GM19193 (cell line): ENCODE results near the gene SSH3.

Source experiments
- POLR2A ChIP-seq: IDR thresholded peaks from 4 replicates; pipeline ENCODE4 v1.6.1; 2011; ENCODE audit not compliant: insufficient read depth, insufficient read length; ENCODE audit errors: extremely low read depth

Gene SSH3

GRCh38 chr11:67303132-67303834, at the start of gene SSH3:
Gene SSH3 (plus strand): TSS chr11:67303530. CDS start chr11:67303626, 96 bp downstream.
- TF ChIP-seq POLR2A = no peak

GRCh38 chr11:67253872-67254624, 49.3 kb upstream of the SSH3 start:
- peak; percentile 21 for TF ChIP-seq POLR2A

- TF ChIP-seq POLR2A = no peak
Measured at GRCh38 chr11:67254798-67255197, 48.5 kb upstream of the SSH3 start.

GRCh38 chr11:67255353-67255752, 48.0 kb upstream of the SSH3 start:
- TF ChIP-seq POLR2A = no peak

GRCh38 chr11:67255864-67256263, 47.5 kb upstream of the SSH3 start:
- no peak for TF ChIP-seq POLR2A

GRCh38 chr11:67256477-67257135, 46.7 kb upstream of the SSH3 start:
- peak; percentile 23 for TF ChIP-seq POLR2A

- TF ChIP-seq POLR2A = no peak
Measured at GRCh38 chr11:67260406-67260805, 42.9 kb upstream of the SSH3 start.

- no peak for TF ChIP-seq POLR2A
Measured at GRCh38 chr11:67261640-67261945, 41.7 kb upstream of the SSH3 start.

GRCh38 chr11:67261946-67262681, 41.2 kb upstream of the SSH3 start:
- no peak for TF ChIP-seq POLR2A

- peak; percentile 26 for TF ChIP-seq POLR2A
Measured at GRCh38 chr11:67262731-67263675, 40.3 kb upstream of the SSH3 start.

GRCh38 chr11:67264260-67264659, 39.1 kb upstream of the SSH3 start:
- no peak for TF ChIP-seq POLR2A

- TF ChIP-seq POLR2A = no peak
Measured at GRCh38 chr11:67264877-67265632, 38.3 kb upstream of the SSH3 start.
